ENCODE measurements around the gene MICU1. TPM values are rescaled to one million over a fixed set of nuclear protein-coding genes. Genes with fewer than 3 reads are reported as not detected.

The MICU1 gene
- total and polyA plus RNA-seq, 2 of the 13 experiments (the other 11 are each of a cell fraction or from before 2014, with no cell fraction given), result 32.5 to 56.1 TPM

- TF ChIP-seq TFDP1 (CRISPR knock-in tag; IDR thresholded peaks at IDR 0.05; ENCODE audit: borderline replicate concordance) (no peak), TMF1 (CRISPR knock-in tag; IDR thresholded peaks at IDR 0.05; ENCODE audit: low read depth) (no peak), GLI4 (CRISPR knock-in tag; IDR thresholded peaks at IDR 0.05; ENCODE audit: borderline replicate concordance) (no peak), ZNF709 (CRISPR knock-in tag; IDR thresholded peaks at IDR 0.05) (no peak), ZC3H13 (CRISPR knock-in tag; IDR thresholded peaks at IDR 0.05) (no peak), ONECUT2 (CRISPR knock-in tag; IDR thresholded peaks at IDR 0.05) (no peak), HNF1B (CRISPR knock-in tag; IDR thresholded peaks at IDR 0.05) (no peak), ZNF501 (CRISPR knock-in tag; IDR thresholded peaks at IDR 0.05) (no peak), GLMP (CRISPR knock-in tag; IDR thresholded peaks at IDR 0.05; ENCODE audit: borderline replicate concordance) (no peak), RERE (CRISPR knock-in tag; IDR thresholded peaks at IDR 0.05; ENCODE audit: low read depth) (0 out of 2 replicates have a peak, but pooled peaks have one; percentile 34), ATM (IDR thresholded peaks at IDR 0.05; ENCODE audit: borderline replicate concordance) (no peak), TRAFD1 (CRISPR knock-in tag; IDR thresholded peaks at IDR 0.05; ENCODE audit: borderline replicate concordance) (peak; percentile 33; the same call in 1 of the 2 replicates), SMAD9 (CRISPR knock-in tag; IDR thresholded peaks at IDR 0.05) (no peak)
- TF ChIP-seq, protein P1, sequence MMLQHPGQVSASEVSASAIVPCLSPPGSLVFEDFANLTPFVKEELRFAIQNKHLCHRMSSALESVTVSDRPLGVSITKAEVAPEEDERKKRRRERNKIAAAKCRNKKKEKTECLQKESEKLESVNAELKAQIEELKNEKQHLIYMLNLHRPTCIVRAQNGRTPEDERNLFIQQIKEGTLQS (CRISPR knock-in tag; IDR thresholded peaks at IDR 0.05), result no peak; the same call in 1 of the 2 replicates
- TF ChIP-seq, protein P2, sequence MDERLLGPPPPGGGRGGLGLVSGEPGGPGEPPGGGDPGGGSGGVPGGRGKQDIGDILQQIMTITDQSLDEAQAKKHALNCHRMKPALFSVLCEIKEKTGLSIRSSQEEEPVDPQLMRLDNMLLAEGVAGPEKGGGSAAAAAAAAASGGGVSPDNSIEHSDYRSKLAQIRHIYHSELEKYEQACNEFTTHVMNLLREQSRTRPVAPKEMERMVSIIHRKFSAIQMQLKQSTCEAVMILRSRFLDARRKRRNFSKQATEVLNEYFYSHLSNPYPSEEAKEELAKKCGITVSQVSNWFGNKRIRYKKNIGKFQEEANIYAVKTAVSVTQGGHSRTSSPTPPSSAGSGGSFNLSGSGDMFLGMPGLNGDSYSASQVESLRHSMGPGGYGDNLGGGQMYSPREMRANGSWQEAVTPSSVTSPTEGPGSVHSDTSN (CRISPR knock-in tag; IDR thresholded peaks at IDR 0.05), result no peak
These were observed 294.1 kb downstream of the MICU1 start (continued) for GRCh38 chr10:72331575-72332422.

All from HepG2 (cell line).